Activated T-cell treated with anti-CD3 and anti-CD28 coated beads for 1 hour (primary cell): ENCODE measurements around the gene TTC31.
"Not testable (repeated sequence)": the region's sequence is repeated elsewhere in the genome, so short reads cannot be mapped to it uniquely, and the experiment has no call there.

Experiments
- DNase-seq: peaks from one replicate; pipeline ENCODE4 v3.0.0-alpha.2; 2020; ENCODE audit warnings: low read depth

Gene TTC31

GRCh38 chr2:74457549-74458131 is 25.2 kb upstream of the TTC31 start:
- peak; percentile 72 for DNase-seq

GRCh38 chr2:74458132-74458937 is 24.5 kb upstream of the TTC31 start, which contains the start of gene WBP1:
Gene WBP1, plus strand, starts transcription at chr2:74458438. Its CDS starts 165 bp downstream, at chr2:74458603.
- DNase-seq: peak; percentile 97

GRCh38 chr2:74458938-74459363 is 23.9 kb upstream of the TTC31 start:
- no peak for DNase-seq

- DNase-seq: not testable (repeated sequence)
Observed at GRCh38 chr2:74459503-74460118, 23.3 kb upstream of the TTC31 start.

- DNase-seq: not testable (repeated sequence)
Observed at GRCh38 chr2:74460187-74460586, 22.7 kb upstream of the TTC31 start.

- DNase-seq: no peak
Observed at GRCh38 chr2:74461187-74462053, 21.5 kb upstream of the TTC31 start.

GRCh38 chr2:74462054-74462785 is 20.7 kb upstream of the TTC31 start:
- no peak for DNase-seq

GRCh38 chr2:74462786-74463105 is 20.1 kb upstream of the TTC31 start:
- DNase-seq: no peak

GRCh38 chr2:74464406-74464805 is 18.5 kb upstream of the TTC31 start:
- no peak for DNase-seq

GRCh38 chr2:74470742-74471141 is 12.1 kb upstream of the TTC31 start:
- not testable (repeated sequence) for DNase-seq

GRCh38 chr2:74471332-74472065 is 11.4 kb upstream of the TTC31 start:
- no peak for DNase-seq

- peak; percentile 99 for DNase-seq
Observed at GRCh38 chr2:74472086-74472944, 10.6 kb upstream of the TTC31 start, which contains the start of gene MRPL53. Gene MRPL53, minus strand, starts transcription at chr2:74472680. Its CDS starts 20 bp downstream, at chr2:74472660.

- no peak for DNase-seq
Observed at GRCh38 chr2:74472945-74473258, 10.0 kb upstream of the TTC31 start.

GRCh38 chr2:74474481-74474880 is 8.4 kb upstream of the TTC31 start:
- DNase-seq: no peak

- DNase-seq: no peak
Observed at GRCh38 chr2:74474899-74475298, 8.0 kb upstream of the TTC31 start.

- no peak for DNase-seq
Observed at GRCh38 chr2:74481431-74481830, 1.4 kb upstream of the TTC31 start.

GRCh38 chr2:74481961-74482800 is 700 bp upstream of the TTC31 start:
- no peak for DNase-seq

- not testable (repeated sequence) for DNase-seq
Observed at GRCh38 chr2:74483675-74484164, 839 bp downstream of the TTC31 start.

- DNase-seq: no peak
Observed at GRCh38 chr2:74486141-74486540, 3.3 kb downstream of the TTC31 start.
